GM12878 (cell line): ENCODE data around the gene PDGFA.

ENCODE experiments used
- ATF3 ChIP-seq: IDR thresholded peaks from 2 replicates; pipeline ENCODE4 v1.6.1; 2011; ENCODE audit warnings: low read depth, mild to moderate bottlenecking, low read length, moderate library complexity, borderline replicate concordance; ENCODE audit errors: extremely low read depth
- CTCF ChIP-seq, 3 experiments: IDR thresholded peaks in 2 of 3; conservative IDR thresholded peaks in 1 of 3; 2 replicates each; pipeline ENCODE4 v1.5.1; 2011; ENCODE audit warnings: low read depth in 3 of 3, low read length in 3 of 3, mild to moderate bottlenecking in 3 of 3, control low read depth in 2 of 3, moderate library complexity in 2 of 3, inconsistent platforms in 1 of 3, mixed read lengths in 1 of 3; ENCODE audit not compliant: control insufficient read depth in 2 of 3, insufficient read depth in 1 of 3; ENCODE audit errors: extremely low read depth in 1 of 3
- EGR1 ChIP-seq, 2 experiments: IDR thresholded peaks; 1 replicate in 1 of 2; 2 replicates in 1 of 2; pipeline ENCODE4 v1.6.1; 2011 to 2012; ENCODE audit warnings: low read depth in 2 of 2, low read length in 2 of 2, borderline replicate concordance in 1 of 2, mild to moderate bottlenecking in 1 of 2, moderate library complexity in 1 of 2
- EZH2 ChIP-seq: IDR thresholded peaks from 2 replicates; pipeline ENCODE4 v1.6.1; 2012; ENCODE audit warnings: low read depth, mild to moderate bottlenecking, control low read depth, inconsistent platforms, low read length, borderline replicate concordance; ENCODE audit not compliant: control insufficient read depth
- HDAC6 ChIP-seq: fragments of 200-600 bp; sonication (generic); IDR thresholded peaks from one replicate; pipeline ENCODE4 v1.8.0; 2017; ENCODE audit warnings: antibody characterized with exemption; ENCODE audit not compliant: unreplicated experiment
- JUNB ChIP-seq: IDR thresholded peaks from 2 replicates; pipeline ENCODE4 v1.6.1; 2016; ENCODE audit warnings: antibody characterized with exemption, mild to moderate bottlenecking
- MYC ChIP-seq: IDR thresholded peaks from 2 replicates; pipeline ENCODE4 v1.6.1; 2011; ENCODE audit warnings: mild to moderate bottlenecking, low read length, moderate library complexity, inconsistent platforms; ENCODE audit not compliant: insufficient read depth, insufficient replicate concordance, insufficient read length, severe bottlenecking
- POLR2A ChIP-seq: IDR thresholded peaks from 2 replicates; pipeline ENCODE4 v1.6.1; 2011; ENCODE audit warnings: low read depth, mild to moderate bottlenecking, low read length
- POLR2AphosphoS5 ChIP-seq: IDR thresholded peaks from 2 replicates; pipeline ENCODE4 v1.6.1; 2011; ENCODE audit warnings: mild to moderate bottlenecking, low read length, inconsistent platforms
- RAD51 ChIP-seq: fragments of 450-650 bp; IDR thresholded peaks from 2 replicates; pipeline ENCODE4 v1.6.1; 2016; ENCODE audit warnings: moderate library complexity, mild to moderate bottlenecking, inconsistent platforms
- TCF12 ChIP-seq: IDR thresholded peaks from 2 replicates; pipeline ENCODE4 v1.6.1; 2011; ENCODE audit warnings: low read depth, mild to moderate bottlenecking, low read length
- ZBTB40 ChIP-seq: fragments of 450-650 bp; IDR thresholded peaks from 2 replicates; pipeline ENCODE4 v1.6.1; 2016; ENCODE audit warnings: mild to moderate bottlenecking, moderate library complexity, borderline replicate concordance
- ZNF687 ChIP-seq: fragments of 450-650 bp; IDR thresholded peaks from 2 replicates; pipeline ENCODE4 v1.6.1; 2017; ENCODE audit warnings: mild to moderate bottlenecking, moderate library complexity

- TF ChIP-seq MYC (no peak), CTCF (IDR thresholded peaks at IDR 0.05 in 2 of 3, conservative IDR thresholded peaks at IDR 0.05 in 1 of 3; ENCODE audit: control insufficient read depth in 2 of 3, extremely low read depth in 1 of 3, insufficient read depth in 1 of 3, low read depth in 3 of 3, low read length in 3 of 3) (no peak), HDAC6 (no peak), POLR2AphosphoS5 (no peak), ATF3 (no peak), TCF12 (no peak), ZNF687 (no peak), EZH2 (no peak), RAD51 (no peak), EGR1 (IDR thresholded peaks at IDR 0.05; ENCODE audit: borderline replicate concordance in 1 of 2, low read depth in 2 of 2, low read length in 2 of 2) (no peak), JUNB (no peak), ZBTB40 (no peak), POLR2A (no peak)
Measured at GRCh38 chr7:532379-533143, 12.9 kb upstream of the PDGFA start.
